HG03139 (cell line): ENCODE measurements around the gene IRX3.
"Not testable (repeated sequence)": the region's sequence is repeated elsewhere in the genome, so short reads cannot be mapped to it uniquely, and the experiment has no call there.

ENCODE experiments used
- ATAC-seq: cut with Tn5 transposase; IDR thresholded peaks from one replicate; pipeline ENCODE4 v1.9.1; 2021; ENCODE audit not compliant: unreplicated experiment

The IRX3 gene

DNA sequence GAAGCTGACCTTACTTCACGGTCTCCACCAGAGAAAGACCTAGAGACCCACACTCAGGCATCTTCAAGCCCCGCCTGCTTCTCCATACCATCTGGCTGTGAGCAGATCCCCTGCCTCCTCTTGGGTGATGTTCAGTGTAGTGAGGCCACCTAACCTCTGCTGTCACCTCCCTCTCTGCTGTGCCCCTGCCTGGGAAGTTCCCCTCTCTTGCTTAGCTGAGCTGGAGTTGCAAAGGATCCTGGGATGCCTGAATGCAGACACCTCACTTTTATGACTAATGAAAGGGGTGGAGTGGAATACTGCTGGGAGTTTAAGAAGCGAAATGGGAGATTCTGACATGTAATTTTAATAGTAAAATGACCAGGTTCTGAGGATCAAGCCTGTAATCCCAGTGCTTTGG lies 5.8 kb downstream of the IRX3 start:
- no peak for ATAC-seq

DNA sequence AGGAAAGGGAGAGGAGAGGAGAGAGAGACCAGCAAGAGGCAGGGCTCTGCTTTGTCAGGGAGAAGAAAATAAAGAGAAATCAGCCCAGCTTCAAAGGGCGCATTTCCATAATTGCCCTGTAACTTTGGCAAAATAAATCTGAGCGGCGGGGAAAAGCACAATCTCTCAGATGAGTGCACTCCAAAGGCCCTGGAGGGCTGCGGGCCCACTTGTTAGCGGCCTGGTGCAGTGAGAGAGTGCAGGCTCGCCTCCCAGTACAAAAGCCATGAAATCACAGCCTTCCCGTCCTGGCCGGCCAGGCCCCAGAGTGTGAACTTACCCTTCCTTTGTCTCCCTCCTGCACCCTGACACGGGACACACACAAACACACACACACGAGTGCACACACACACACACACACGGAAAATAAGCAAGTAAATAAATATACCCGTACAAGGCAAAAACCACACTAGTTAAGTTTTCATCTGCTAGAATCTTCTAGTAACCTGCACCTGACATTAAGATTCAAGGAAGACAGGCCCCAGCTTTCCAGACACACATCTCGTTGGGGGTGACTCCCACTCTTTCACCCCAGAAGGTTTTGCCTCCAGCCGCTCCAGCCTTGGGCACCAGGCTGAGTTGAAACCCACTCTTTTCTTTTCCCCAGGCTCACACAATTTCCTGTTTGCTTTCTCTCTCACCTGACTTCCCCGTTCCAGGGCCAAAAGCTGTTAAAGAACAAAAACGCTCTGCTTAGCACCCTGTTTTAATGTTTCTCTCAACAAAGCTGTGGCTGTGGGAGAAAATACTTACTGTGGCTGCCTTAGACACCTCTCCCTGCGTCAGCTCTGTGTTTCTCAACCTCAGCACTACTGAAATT lies 8.5 kb downstream of the IRX3 start:
- no peak for ATAC-seq

GRCh38 chr16:54275956-54276355 lies 10.6 kb downstream of the IRX3 start:
- ATAC-seq = no peak

GRCh38 chr16:54273566-54273965 lies 13.0 kb downstream of the IRX3 start:
- ATAC-seq = no peak

DNA sequence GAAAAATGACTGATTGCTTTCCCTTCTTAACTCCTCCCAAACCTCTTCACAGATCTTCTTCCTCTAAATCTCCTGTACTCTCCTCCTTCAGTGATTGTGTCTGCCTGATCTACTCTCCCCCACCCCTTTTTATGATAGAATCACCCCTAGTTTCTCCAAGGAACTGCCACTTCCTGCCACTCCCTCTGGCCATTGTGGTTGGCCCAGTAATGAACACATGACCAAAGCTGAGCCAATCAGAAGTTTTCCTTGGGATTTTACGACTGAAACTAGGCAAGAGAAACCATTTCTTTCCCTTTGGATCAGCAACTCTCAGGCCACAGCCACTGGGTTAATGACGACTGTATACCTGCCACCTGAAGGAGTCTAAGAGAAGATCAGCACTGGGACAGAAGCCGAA lies 15.9 kb downstream of the IRX3 start:
- no peak for ATAC-seq

DNA sequence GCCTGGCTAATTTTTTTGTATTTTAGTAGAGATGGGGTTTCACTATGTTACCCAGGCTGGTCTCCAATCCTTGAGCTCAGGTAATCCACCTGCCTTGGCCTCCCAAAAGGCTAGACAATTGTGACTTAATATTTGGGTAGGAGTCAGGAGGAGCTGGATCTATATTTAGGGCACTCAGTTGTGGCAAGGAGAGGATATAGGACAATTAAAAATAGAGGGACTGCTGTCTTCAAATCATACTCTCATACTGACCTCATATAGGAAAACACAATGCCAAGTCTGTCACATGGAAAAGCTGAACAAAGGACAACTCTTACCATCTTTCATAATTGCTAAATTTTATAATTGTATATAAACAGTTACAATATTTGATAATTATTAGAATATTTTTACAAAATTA lies 17.1 kb downstream of the IRX3 start:
- no peak for ATAC-seq

GRCh38 chr16:54268766-54269165 lies 17.8 kb downstream of the IRX3 start:
- no peak for ATAC-seq

GRCh38 chr16:54268340-54268739 lies 18.2 kb downstream of the IRX3 start:
- no peak for ATAC-seq

GRCh38 chr16:54266363-54266955 lies 20.1 kb downstream of the IRX3 start:
- ATAC-seq = no peak

- no peak for ATAC-seq
Observed at GRCh38 chr16:54265575-54266107, 20.9 kb downstream of the IRX3 start.

GRCh38 chr16:54253118-54253517 lies 33.5 kb downstream of the IRX3 start:
- no peak for ATAC-seq

DNA sequence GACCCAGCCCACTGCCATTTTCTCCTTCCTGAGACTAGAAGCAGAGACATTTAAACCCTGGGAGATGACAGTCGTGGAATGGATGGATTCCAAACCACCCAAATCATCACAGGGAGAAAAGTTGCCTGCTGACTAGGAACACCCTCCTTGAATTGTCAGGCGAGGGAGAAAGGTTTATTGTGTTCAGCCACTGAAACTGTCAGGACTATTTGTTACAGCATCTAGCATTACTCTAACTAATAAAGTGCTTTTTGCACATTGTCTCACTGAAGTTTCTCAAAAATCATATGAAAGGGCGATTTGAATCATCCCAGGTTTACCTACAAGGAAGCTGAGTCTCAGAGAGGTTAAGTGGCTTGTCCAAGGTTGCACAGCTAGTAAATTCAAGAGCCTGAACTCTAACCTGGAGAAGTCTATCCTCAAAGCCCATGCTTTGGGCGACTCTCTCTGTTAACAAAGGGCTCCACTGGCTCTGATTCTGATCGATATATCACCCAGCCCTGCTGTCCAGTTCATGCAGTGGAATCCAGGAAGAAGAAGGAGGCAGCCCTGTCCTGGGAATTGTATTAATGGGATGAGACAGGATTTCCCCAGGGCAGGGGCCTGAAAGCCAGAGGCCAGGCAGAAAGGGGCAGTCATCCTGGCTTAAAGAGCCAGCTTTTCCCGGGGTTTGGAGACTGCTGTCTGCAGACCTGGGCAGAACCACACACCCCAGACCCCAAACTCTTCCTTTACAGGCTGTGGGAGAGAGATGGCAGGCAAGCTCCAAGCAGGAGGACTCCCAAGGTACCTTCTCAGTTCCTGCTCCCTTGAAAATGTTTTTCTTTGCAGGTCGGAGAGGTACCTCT lies 37.5 kb downstream of the IRX3 start:
- no peak for ATAC-seq

DNA sequence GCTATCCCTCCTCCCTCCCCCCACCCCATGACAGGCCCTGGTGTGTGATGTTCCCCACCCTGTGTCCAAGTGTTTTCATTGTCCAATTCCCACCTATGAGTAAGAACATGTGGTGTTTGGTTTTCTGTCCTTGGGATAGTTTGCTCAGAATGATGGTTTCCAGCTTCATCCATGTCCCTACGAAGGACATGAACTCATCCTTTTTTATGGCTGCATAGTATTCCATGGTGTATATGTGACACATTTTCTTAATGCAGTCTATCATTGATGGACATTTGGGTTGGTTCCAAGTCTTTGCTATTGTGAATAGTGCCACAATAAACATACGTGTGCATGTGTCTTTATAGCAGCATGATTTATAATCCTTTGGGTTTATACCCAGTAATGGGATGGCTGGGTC lies 38.9 kb downstream of the IRX3 start:
- ATAC-seq = not testable (repeated sequence)

GRCh38 chr16:54246454-54246821 lies 40.1 kb downstream of the IRX3 start:
- no peak for ATAC-seq

- ATAC-seq = no peak
Observed at GRCh38 chr16:54245788-54246453, 40.7 kb downstream of the IRX3 start.

DNA sequence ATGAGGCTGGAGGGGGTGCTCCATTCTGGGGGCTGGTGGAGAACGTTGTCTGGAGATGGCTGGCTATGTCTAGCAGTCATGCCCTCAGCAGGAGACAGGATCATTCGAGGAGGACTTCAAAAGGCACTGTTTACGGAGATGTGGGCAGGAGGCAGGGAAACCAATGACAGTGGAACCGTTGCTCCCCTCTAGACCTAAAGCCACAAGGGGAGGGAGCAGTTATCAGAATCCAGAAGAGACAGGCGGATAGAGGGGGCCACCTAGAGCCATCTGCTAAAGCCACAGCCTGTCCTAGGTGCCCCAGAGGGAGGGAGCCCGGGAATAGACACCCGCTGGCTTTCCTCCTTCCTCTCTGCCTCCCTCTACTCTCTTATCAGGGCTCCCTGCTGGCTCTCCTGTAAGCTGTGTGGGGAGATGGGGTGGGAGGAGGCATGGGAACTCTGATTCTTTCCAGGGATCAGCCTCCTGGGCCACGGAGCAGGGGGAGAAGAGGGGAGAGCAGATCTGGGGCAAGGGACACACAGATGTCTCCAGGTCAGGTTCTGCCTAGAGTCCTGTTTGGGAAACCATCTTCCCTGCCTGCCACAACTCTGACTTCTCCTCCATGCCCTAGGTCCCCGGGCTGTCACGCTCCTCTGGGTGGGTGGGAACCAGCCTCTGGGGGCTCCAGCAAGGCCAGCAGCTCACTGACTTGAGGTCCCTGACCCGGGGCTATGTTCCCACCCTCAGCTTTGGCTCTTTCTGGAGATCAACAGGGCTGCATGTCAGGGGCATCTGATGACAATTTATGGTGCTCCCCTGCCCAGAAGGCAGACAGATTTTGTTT lies 42.3 kb downstream of the IRX3 start:
- no peak for ATAC-seq

- ATAC-seq = no peak
Observed at GRCh38 chr16:54243202-54243601, 43.4 kb downstream of the IRX3 start.

GRCh38 chr16:54242199-54242598 lies 44.4 kb downstream of the IRX3 start:
- no peak for ATAC-seq

GRCh38 chr16:54241525-54241924 lies 45.1 kb downstream of the IRX3 start:
- ATAC-seq = no peak
